H9 (cell line): ENCODE data around the gene LCP1. TPM values are rescaled to one million over a fixed set of nuclear protein-coding genes. Genes with fewer than 3 reads are reported as not detected.
"Not testable (repeated sequence)": the region's sequence is repeated elsewhere in the genome, so short reads cannot be mapped to it uniquely, and the experiment has no call there.

Experiments
- DNase-seq: peaks from one replicate; pipeline ENCODE4 v3.0.0-alpha.2; 2017
- H2AFZ ChIP-seq: one replicate; pipeline ENCODE4 v1.6.1; 2013; ENCODE audit warnings: mild to moderate bottlenecking, low read length, control low read depth, moderate library complexity
- H2AK5ac ChIP-seq: 2 replicates; pipeline ENCODE4 v1.6.1; 2013; ENCODE audit warnings: low read length, control low read depth, mixed read lengths; ENCODE audit not compliant: insufficient read length
- H2BK120ac ChIP-seq: one replicate; pipeline ENCODE4 v1.6.1; 2013; ENCODE audit warnings: low read depth, mild to moderate bottlenecking, low read length, control low read depth, inconsistent platforms; ENCODE audit not compliant: poor library complexity, severe bottlenecking
- H2BK12ac ChIP-seq: 2 replicates; pipeline ENCODE4 v1.6.1; 2013; ENCODE audit warnings: low read length, control low read depth, mixed read lengths, low read depth; ENCODE audit not compliant: insufficient read length
- H2BK15ac ChIP-seq: 2 replicates; pipeline ENCODE4 v1.6.1; 2013; ENCODE audit warnings: low read depth, low read length, control low read depth
- H2BK20ac ChIP-seq: one replicate; pipeline ENCODE4 v1.6.1; 2013; ENCODE audit warnings: low read depth, mild to moderate bottlenecking, low read length, control low read depth, inconsistent platforms; ENCODE audit not compliant: poor library complexity, severe bottlenecking
- H2BK5ac ChIP-seq: 2 replicates; pipeline ENCODE4 v1.6.1; 2013; ENCODE audit warnings: low read length, control low read depth, mixed read lengths; ENCODE audit not compliant: insufficient read length
- H3K14ac ChIP-seq: 2 replicates; pipeline ENCODE4 v1.6.1; 2013; ENCODE audit warnings: low read length, control low read depth; ENCODE audit not compliant: insufficient read depth
- H3K18ac ChIP-seq: 2 replicates; pipeline ENCODE4 v1.6.1; 2013; ENCODE audit warnings: low read depth, mild to moderate bottlenecking, mixed read lengths, low read length, control low read depth; ENCODE audit not compliant: insufficient read length
- H3K23ac ChIP-seq: 2 replicates; pipeline ENCODE4 v1.6.1; 2013; ENCODE audit warnings: low read length, control low read depth, mixed read lengths, low read depth; ENCODE audit not compliant: insufficient read length
- H3K23me2 ChIP-seq: 2 replicates; pipeline ENCODE4 v1.6.1; 2013; ENCODE audit warnings: low read depth, mild to moderate bottlenecking, mixed read lengths, low read length, control low read depth; ENCODE audit not compliant: insufficient read length, poor library complexity, severe bottlenecking
- H3K27ac ChIP-seq: 2 replicates; pipeline ENCODE4 v1.5.1; 2013; ENCODE audit warnings: low read length, control low read depth, mixed read lengths, low read depth; ENCODE audit not compliant: insufficient read length
- H3K27me3 ChIP-seq: 2 replicates; pipeline ENCODE4 v1.6.1; 2013; ENCODE audit warnings: low read length, control low read depth, inconsistent platforms; ENCODE audit not compliant: insufficient read depth
- H3K4ac ChIP-seq: 2 replicates; pipeline ENCODE4 v1.6.1; 2013; ENCODE audit warnings: low read depth, mild to moderate bottlenecking, control low read depth, inconsistent platforms, low read length, moderate library complexity
- H3K4me1 ChIP-seq: 2 replicates; pipeline ENCODE4 v1.6.1; 2013; ENCODE audit warnings: low read length, control low read depth, inconsistent platforms; ENCODE audit not compliant: insufficient read depth
- H3K4me2 ChIP-seq: 2 replicates; pipeline ENCODE4 v1.6.1; 2013; ENCODE audit warnings: low read length, control low read depth, mixed read lengths; ENCODE audit not compliant: insufficient read length, insufficient read depth
- H3K56ac ChIP-seq: 2 replicates; pipeline ENCODE4 v1.6.1; 2013; ENCODE audit warnings: low read depth, mild to moderate bottlenecking, mixed read lengths, low read length, control low read depth; ENCODE audit not compliant: insufficient read length
- H3K79me1 ChIP-seq: 2 replicates; pipeline ENCODE4 v1.6.1; 2013; ENCODE audit warnings: low read depth, mild to moderate bottlenecking, moderate library complexity, low read length, control low read depth, inconsistent platforms; ENCODE audit not compliant: insufficient read depth, poor library complexity, severe bottlenecking
- H3K79me2 ChIP-seq: 2 replicates; pipeline ENCODE4 v1.6.1; 2013; ENCODE audit warnings: low read length, control low read depth, inconsistent platforms; ENCODE audit not compliant: insufficient read depth
- H3K9ac ChIP-seq: 2 replicates; pipeline ENCODE4 v1.6.1; 2013; ENCODE audit warnings: low read length, control low read depth, mixed read lengths; ENCODE audit not compliant: insufficient read length; ENCODE audit errors: extremely low read depth
- H3K9me3 ChIP-seq: one replicate; pipeline ENCODE4 v1.6.1; 2013; ENCODE audit warnings: low read depth, low read length, inconsistent platforms; ENCODE audit not compliant: control insufficient read depth
- H3T11ph ChIP-seq: one replicate; pipeline ENCODE4 v1.6.1; 2013; ENCODE audit warnings: mild to moderate bottlenecking, low read length, control low read depth, inconsistent platforms
- H4K20me1 ChIP-seq: one replicate; pipeline ENCODE4 v1.6.1; 2013; ENCODE audit not compliant: control insufficient read depth, insufficient read length, insufficient read depth
- H4K5ac ChIP-seq: 2 replicates; pipeline ENCODE4 v1.6.1; 2013; ENCODE audit warnings: low read depth, mild to moderate bottlenecking, mixed read lengths, low read length, control low read depth; ENCODE audit not compliant: insufficient read length
- H4K8ac ChIP-seq: replicated peaks from 2 replicates; pipeline ENCODE4 v1.6.1; 2013; ENCODE audit warnings: low read length, control low read depth, mixed read lengths, low read depth; ENCODE audit not compliant: insufficient read length
- H4K91ac ChIP-seq: 2 replicates; pipeline ENCODE4 v1.6.1; 2013; ENCODE audit warnings: low read depth, mild to moderate bottlenecking, moderate library complexity, mixed read lengths, low read length, control low read depth; ENCODE audit not compliant: insufficient read length
- H3K27ac Mint-ChIP-seq, 3 experiments: 2 replicates in 2 of 3; 3 replicates in 1 of 3; pipeline ENCODE4 v1.8.0; 2020 to 2021; ENCODE audit warnings: mixed read lengths in 3 of 3, mild to moderate bottlenecking in 1 of 3, moderate library complexity in 1 of 3
- H3K27me3 Mint-ChIP-seq: 2 replicates; pipeline ENCODE4 v1.8.0; 2021; ENCODE audit warnings: low read depth, mild to moderate bottlenecking, moderate library complexity, mixed read lengths
- H3K36me3 Mint-ChIP-seq, 3 experiments: 2 replicates in 2 of 3; 3 replicates in 1 of 3; pipeline ENCODE4 v1.8.0; 2020 to 2021; ENCODE audit warnings: low read depth in 3 of 3, mixed read lengths in 3 of 3; ENCODE audit not compliant: insufficient read depth in 1 of 3
- H3K4me1 Mint-ChIP-seq, 2 experiments: 2 replicates each; pipeline ENCODE4 v1.8.0; 2020; ENCODE audit warnings: mixed read lengths in 2 of 2
- H3K4me3 Mint-ChIP-seq, 2 experiments: 2 replicates in 1 of 2; 3 replicates in 1 of 2; pipeline ENCODE4 v1.8.0; 2020 to 2021; ENCODE audit warnings: mild to moderate bottlenecking in 2 of 2, mixed read lengths in 2 of 2, moderate library complexity in 1 of 2
- H3K9me3 Mint-ChIP-seq, 2 experiments: 2 replicates in 1 of 2; 3 replicates in 1 of 2; pipeline ENCODE4 v1.8.0; 2020; ENCODE audit warnings: mild to moderate bottlenecking in 2 of 2, mixed read lengths in 2 of 2, moderate library complexity in 1 of 2
- CTCF ChIP-seq: fragments of 200-600 bp; sonication (generic); conservative IDR thresholded peaks from 3 replicates; pipeline ENCODE4 v1.8.0; 2021; ENCODE audit warnings: antibody characterized with exemption, mild to moderate bottlenecking
- WGBS: extraction: QIAGEN DNeasy Blood & Tissue Kit; methylation state at CpG from one replicate; pipeline ENCODE4 v1.1.7; 2013; ENCODE audit warnings: missing lambda C conversion rate, low lambda C conversion rate, mixed read lengths; ENCODE audit not compliant: insufficient read length; ENCODE audit errors: extremely low coverage; 5-methylcytosine and 5-hydroxymethylcytosine counted together
- total RNA-seq: library from RNA; stranded (reverse); gene quantifications from 2 replicates; pipeline ENCODE4 v1.2.1, GENCODE V29; 2021

LCP1 gene
- total RNA-seq, 1 experiment from 2014 or later: 0.81 TPM

- Mint-ChIP-seq H3K4me1 (no peaks in the 10 kb centered on the region), H3K27ac (no peak overlapping the region), H3K36me3 (peaks cover 0 to 4% (median 0%) of the 10 kb centered on the region in 3 experiments; a peak in 1 of 7 replicates), H3K4me3 (no peak overlapping the region), H3K27me3 (no peaks in the 10 kb centered on the region; the same call in 1 of the 2 replicates), H3K9me3 (peaks cover 0 to 2% of the 10 kb centered on the region in 2 experiments; a peak in 2 of 5 replicates)
- Histone ChIP-seq H2AFZ (no peak overlapping the region), H3K56ac (no peak overlapping the region), H3K9ac (no peak overlapping the region), H4K91ac (no peak overlapping the region), H2BK5ac (no peak overlapping the region), H3K79me1 (no peaks in the 10 kb centered on the region), H3K9me3 (no peaks in the 10 kb centered on the region), H4K20me1 (no peaks in the 10 kb centered on the region), H3K4ac (no peak overlapping the region), H2BK15ac (no peak overlapping the region), H3K23me2 (no peaks in the 10 kb centered on the region), H2BK12ac (no peak overlapping the region), H3K14ac (no peak overlapping the region), H3K4me1 (no peaks in the 10 kb centered on the region), H3K4me2 (no peak overlapping the region), H2BK120ac (no peak overlapping the region), H3K23ac (no peak overlapping the region), H3K27ac (no peak overlapping the region), H4K8ac (no peak overlapping the region), H2AK5ac (no peak overlapping the region), H3K27me3 (no peaks in the 10 kb centered on the region), H4K5ac (no peak overlapping the region), H3K18ac (no peak overlapping the region), H3T11ph (no peak overlapping the region), H2BK20ac (no peak overlapping the region), H3K79me2 (no peaks in the 10 kb centered on the region)
- WGBS: no CpG with 5 or more reads among the region's 2 CpGs
- no peak for DNase-seq
- TF ChIP-seq CTCF: no peak
These were observed 47.3 kb upstream of the LCP1 start for GRCh38 chr13:46229251-46229650.

GRCh38 chr13:46220234-46220633, 38.3 kb upstream of the LCP1 start:
- H3K9ac ChIP-seq, H3K56ac ChIP-seq, H3K4me3 Mint-ChIP-seq, H2BK15ac ChIP-seq, H3K23ac ChIP-seq, H2BK20ac ChIP-seq, H3K79me1 ChIP-seq, H3K18ac ChIP-seq, H3K9me3 Mint-ChIP-seq, H3K79me2 ChIP-seq, H3K27me3 ChIP-seq, H2AFZ ChIP-seq, H3K14ac ChIP-seq, H3K9me3 ChIP-seq, H3K27ac ChIP-seq, H4K5ac ChIP-seq, H3K27ac Mint-ChIP-seq, H3K4me1 Mint-ChIP-seq, H2AK5ac ChIP-seq, H4K8ac ChIP-seq, H2BK12ac ChIP-seq, H3K36me3 Mint-ChIP-seq, H3K23me2 ChIP-seq, DNase-seq, H3T11ph ChIP-seq, H3K4me1 ChIP-seq, H3K4ac ChIP-seq, H3K4me2 ChIP-seq, H2BK120ac ChIP-seq, H2BK5ac ChIP-seq, H4K20me1 ChIP-seq, H4K91ac ChIP-seq: not testable (repeated sequence)
- peaks cover 15% of the 10 kb centered on the region for H3K27me3 Mint-ChIP-seq
- no CpG with 5 or more reads among the region's 2 CpGs for whole genome bisulfite sequencing
